H1 (cell line): ENCODE results near the gene AMPD3. TPM values are rescaled to one million over a fixed set of nuclear protein-coding genes. Genes with fewer than 3 reads are reported as not detected.
A peak's percentile ranks its signal among the peaks of the same experiment; 100 is the strongest.

Experiments used
- BACH1 ChIP-seq: IDR thresholded peaks from 2 replicates; pipeline ENCODE4 v1.6.1; 2012; ENCODE audit warnings: low read length, improper control_type of control experiment
- BCL11A ChIP-seq, 2 experiments: IDR thresholded peaks; one replicate each; pipeline ENCODE4 v1.6.1; 2011; ENCODE audit warnings: low read depth in 2 of 2, low read length in 2 of 2, mild to moderate bottlenecking in 2 of 2
- BRCA1 ChIP-seq: IDR thresholded peaks from 2 replicates; pipeline ENCODE4 v1.6.1; 2012; ENCODE audit warnings: low read depth, low read length, improper control_type of control experiment
- CBX8 ChIP-seq: fragments of 300-800, 300-1000 bp; sonication (generic); IDR thresholded peaks from 2 replicates; pipeline ENCODE4 v1.7.1; 2016; ENCODE audit warnings: low read depth, low read length, borderline replicate concordance
- CREB1 ChIP-seq: IDR thresholded peaks from 2 replicates; pipeline ENCODE4 v1.6.1; 2012; ENCODE audit warnings: inconsistent platforms
- CTBP2 ChIP-seq: IDR thresholded peaks from 2 replicates; pipeline ENCODE4 v1.7.0; 2011; ENCODE audit warnings: borderline replicate concordance, mild to moderate bottlenecking, moderate library complexity, mixed read lengths, low read length; ENCODE audit not compliant: insufficient read depth, insufficient read length
- E2F6 ChIP-seq: IDR thresholded peaks from 2 replicates; pipeline ENCODE4 v1.6.1; 2012; ENCODE audit warnings: inconsistent platforms
- FOSL1 ChIP-seq: IDR thresholded peaks from 2 replicates; pipeline ENCODE4 v1.6.1; 2011; ENCODE audit warnings: mild to moderate bottlenecking, low read depth, low read length, moderate library complexity; ENCODE audit not compliant: insufficient read depth
- HDAC2 ChIP-seq, 2 experiments: fragments of 300-600 bp in 1 of 2; sonication (generic) in 1 of 2; IDR thresholded peaks; 2 replicates each; pipeline ENCODE4 v1.6.1; 2011 to 2012; ENCODE audit warnings: low read depth in 2 of 2, low read length in 2 of 2, mild to moderate bottlenecking in 2 of 2, moderate library complexity in 2 of 2, borderline replicate concordance in 1 of 2, inconsistent platforms in 1 of 2
- HDAC6 ChIP-seq: IDR thresholded peaks from one replicate; pipeline ENCODE4 v1.7.1; 2012; ENCODE audit warnings: low read depth, mild to moderate bottlenecking, inconsistent platforms, low read length, moderate library complexity
- KDM4A ChIP-seq: IDR thresholded peaks from one replicate; pipeline ENCODE4 v1.7.1; 2012; ENCODE audit warnings: low read depth, mild to moderate bottlenecking, moderate library complexity, low read length, inconsistent platforms; ENCODE audit not compliant: severe bottlenecking
- MAFK ChIP-seq: IDR thresholded peaks from 2 replicates; pipeline ENCODE4 v1.6.1; 2012; ENCODE audit warnings: low read depth, mild to moderate bottlenecking, improper control_type of control experiment, low read length
- NANOG ChIP-seq: IDR thresholded peaks from 2 replicates; pipeline ENCODE4 v1.6.1; 2011; ENCODE audit warnings: low read length, low read depth, mild to moderate bottlenecking, inconsistent platforms; ENCODE audit not compliant: insufficient read depth, poor library complexity, severe bottlenecking
- RAD21 ChIP-seq, 2 experiments: IDR thresholded peaks in 1 of 2; conservative IDR thresholded peaks in 1 of 2; 2 replicates each; pipeline ENCODE4 v1.6.1; 2011; ENCODE audit warnings: low read depth in 2 of 2, low read length in 2 of 2, improper control_type of control experiment in 1 of 2, inconsistent platforms in 1 of 2, mild to moderate bottlenecking in 1 of 2, moderate library complexity in 1 of 2
- RNF2 ChIP-seq: fragments of 200-900, 300-1000 bp; sonication (generic); IDR thresholded peaks from 2 replicates; pipeline ENCODE4 v1.7.1; 2016; ENCODE audit warnings: borderline replicate concordance, low read depth, mild to moderate bottlenecking, antibody characterized with exemption, low read length; ENCODE audit not compliant: poor library complexity, severe bottlenecking; ENCODE audit errors: missing control alignments
- RXRA ChIP-seq: IDR thresholded peaks from 2 replicates; pipeline ENCODE4 v1.6.1; 2011; ENCODE audit warnings: low read depth, mild to moderate bottlenecking, low read length, moderate library complexity; ENCODE audit not compliant: insufficient read depth
- SAP30 ChIP-seq: fragments of 300-600 bp; sonication (generic); IDR thresholded peaks from 2 replicates; pipeline ENCODE4 v1.7.1; 2012; ENCODE audit warnings: low read length, moderate library complexity, mild to moderate bottlenecking, inconsistent platforms; ENCODE audit not compliant: insufficient read depth, insufficient replicate concordance
- SP1 ChIP-seq: IDR thresholded peaks from 2 replicates; pipeline ENCODE4 v1.6.1; 2011; ENCODE audit warnings: low read depth, low read length
- SP2 ChIP-seq: IDR thresholded peaks from 2 replicates; pipeline ENCODE4 v1.6.1; 2012; ENCODE audit warnings: mild to moderate bottlenecking, low read length, inconsistent platforms
- SUZ12 ChIP-seq: fragments of 200-600 bp; sonication (generic); IDR thresholded peaks from 2 replicates; pipeline ENCODE4 v1.6.1; 2012; ENCODE audit warnings: mild to moderate bottlenecking, inconsistent platforms, low read length, moderate library complexity, mixed read lengths
- TCF12 ChIP-seq: IDR thresholded peaks from 2 replicates; pipeline ENCODE4 v1.6.1; 2011; ENCODE audit warnings: low read depth, mild to moderate bottlenecking, low read length
- polyA plus RNA-seq, 7 experiments: library from polyadenylated mRNA; depleted of rRNA in 3 of 7; stranded (reverse) in 5 of 7; unstranded in 2 of 7; fragments of >200 nt in 5 of 7; fragments of 200-250 nt in 2 of 7; gene quantifications; 1 replicate in 5 of 7; 2 replicates in 1 of 7; 4 replicates in 1 of 7; pipeline versions ENCODE4 v1.2.1 to v1.2.3, GENCODE V29; 2011 to 2013; ENCODE audit warnings: missing spikeins in 2 of 7, mixed read lengths in 2 of 7
- total RNA-seq: library from RNA; stranded (reverse); fragmentation: NEBNext Ultra II Directional; extraction: Animal tissue kit (Norgen Biotek cat#: 25700); gene quantifications from 2 replicates; pipeline ENCODE4 v1.2.1, GENCODE V29; 2021

AMPD3 gene
- total and polyA plus RNA-seq, 2 of the 8 experiments (the other 6 are each of a cell fraction or from before 2014, with no cell fraction given), result 4.0 to 6.3 TPM

GRCh38 chr11:10450462-10451425 lies 4.3 kb upstream of the AMPD3 start (continued):
- TF ChIP-seq SAP30 (no peak), HDAC6 (no peak), KDM4A (peak; percentile 98), E2F6 (0 out of 2 replicates have a peak, but pooled peaks have one; percentile 9), CREB1 (no peak), RAD21 (IDR thresholded peaks at IDR 0.05 in 1 of 2, conservative IDR thresholded peaks at IDR 0.05 in 1 of 2; ENCODE audit: low read depth in 2 of 2, low read length in 2 of 2) (peak; percentile 39 to 59; a peak in 3 of 4 replicates), SUZ12 (peak; percentile 33; the same call in 1 of the 2 replicates), TCF12 (no peak), MAFK (no peak), HDAC2 (IDR thresholded peaks at IDR 0.05; ENCODE audit: borderline replicate concordance in 1 of 2, low read depth in 2 of 2, low read length in 2 of 2) (0 out of 4 replicates have a peak, but pooled peaks of 1 of the 2 experiments have one; percentile 29), BCL11A (IDR thresholded peaks at IDR 0.05; ENCODE audit: low read depth in 2 of 2, low read length in 2 of 2) (no peak), CBX8 (no peak), RNF2 (no peak), FOSL1 (no peak), BRCA1 (no peak), SP2 (no peak), SP1 (no peak), CTBP2 (no peak), BACH1 (no peak), NANOG (no peak), RXRA (no peak)
